HepG2 (cell line): Measurements from ENCODE around the gene TPPP2.

ENCODE experiments used
- EP300 ChIP-seq, 3 experiments: sonication (generic) in 1 of 3; formaldehyde crosslinking in 1 of 3; IDR thresholded peaks; 2 replicates each; pipeline versions ENCODE4 v1.5.1 to v1.6.1; 2011 to 2020; ENCODE audit warnings: low read depth in 2 of 3, low read length in 2 of 3, borderline replicate concordance in 1 of 3, improper control_type of control experiment in 1 of 3, mild to moderate bottlenecking in 1 of 3, missing genetic modification reagents in 1 of 3, moderate library complexity in 1 of 3
- HNF4G ChIP-seq, 2 experiments: sonication (generic) in 1 of 2; formaldehyde crosslinking in 1 of 2; IDR thresholded peaks; 2 replicates each; pipeline versions ENCODE4 v1.4.0 to v1.6.1; 2011 to 2020; ENCODE audit warnings: borderline replicate concordance in 2 of 2, low read depth in 2 of 2, mild to moderate bottlenecking in 2 of 2, low read length in 1 of 2, missing genetic modification reagents in 1 of 2, moderate library complexity in 1 of 2
- KAT7 ChIP-seq: IDR thresholded peaks from 2 replicates; pipeline ENCODE4 v1.6.1; 2018; ENCODE audit warnings: borderline replicate concordance, missing compliant biosample characterization
- KDM1A ChIP-seq: IDR thresholded peaks from 2 replicates; pipeline ENCODE4 v1.6.1; 2016; ENCODE audit warnings: missing compliant biosample characterization
- KDM6A ChIP-seq: IDR thresholded peaks from 2 replicates; pipeline ENCODE4 v1.6.1; 2016; ENCODE audit warnings: low read depth
- SMARCC2 ChIP-seq: fragments of 450-650 bp; IDR thresholded peaks from 2 replicates; pipeline ENCODE4 v1.6.1; 2017; ENCODE audit warnings: antibody characterized with exemption, mild to moderate bottlenecking
- SMC3 ChIP-seq: IDR thresholded peaks from 2 replicates; pipeline ENCODE4 v1.6.1; 2011; ENCODE audit warnings: low read length, improper control_type of control experiment
- ZFP36L2 ChIP-seq: sonication (generic); formaldehyde crosslinking; IDR thresholded peaks from 2 replicates; pipeline ENCODE4 v1.4.0; 2020; ENCODE audit warnings: missing genetic modification reagents
- ZNF234 ChIP-seq: sonication (generic); formaldehyde crosslinking; conservative IDR thresholded peaks from 2 replicates; pipeline ENCODE4 v1.5.1; 2020; ENCODE audit warnings: mild to moderate bottlenecking, missing genetic modification reagents
- ZNF501 ChIP-seq: sonication (generic); formaldehyde crosslinking; IDR thresholded peaks from 2 replicates; pipeline ENCODE4 v1.5.1; 2020; ENCODE audit warnings: mild to moderate bottlenecking, moderate library complexity, missing genetic modification reagents
- TF ChIP-seq, protein P1 (sequence below): sonication (generic); formaldehyde crosslinking; IDR thresholded peaks from 2 replicates; pipeline ENCODE4 v1.5.0; 2020; ENCODE audit warnings: mild to moderate bottlenecking, missing genetic modification reagents, moderate library complexity
- TF ChIP-seq, protein P2 (sequence below): sonication (generic); formaldehyde crosslinking; IDR thresholded peaks from 2 replicates; pipeline ENCODE4 v1.4.0; 2020; ENCODE audit warnings: mild to moderate bottlenecking, missing genetic modification reagents
- TF ChIP-seq, protein P3 (sequence below): sonication (generic); formaldehyde crosslinking; IDR thresholded peaks from 2 replicates; pipeline ENCODE4 v1.4.0; 2020; ENCODE audit warnings: missing genetic modification reagents
- TF ChIP-seq, protein P4 (sequence below): IDR thresholded peaks from 2 replicates; pipeline ENCODE4 v1.6.1; 2016; ENCODE audit warnings: missing compliant biosample characterization, missing genetic modification reagents, borderline replicate concordance

DNA sequence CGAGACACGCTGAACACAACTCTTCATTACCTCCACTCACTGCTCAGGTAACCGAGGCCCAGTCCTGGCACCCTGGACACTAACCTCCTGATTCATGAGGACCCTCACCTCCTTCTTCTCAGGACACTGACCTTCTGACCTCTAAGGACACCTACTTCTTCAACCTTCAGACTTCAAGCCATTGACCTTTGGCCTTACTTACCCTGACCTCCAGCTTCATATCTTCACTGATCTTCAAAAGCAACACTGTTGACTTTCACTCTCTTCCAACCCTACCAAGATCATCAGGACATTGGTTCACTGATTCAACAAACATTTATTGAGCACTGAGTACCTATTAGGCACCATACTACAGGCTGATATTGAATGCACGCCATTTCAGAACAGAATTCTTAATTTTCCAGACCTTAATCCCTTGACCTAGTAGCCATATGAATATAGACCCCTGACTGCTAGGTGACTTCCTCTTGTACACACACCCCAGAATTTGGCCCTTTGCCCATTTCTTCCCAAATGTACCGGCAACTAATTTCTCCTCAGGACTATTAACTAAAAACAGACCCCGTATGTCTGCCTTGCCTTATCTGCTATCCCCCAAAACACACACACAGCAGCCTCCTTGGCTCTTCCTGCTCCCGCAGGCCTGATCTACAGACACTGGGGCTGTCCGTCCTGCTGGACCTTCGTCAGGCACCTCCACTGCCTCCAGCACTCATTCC lies 45.9 kb downstream of the TPPP2 start:
- TF ChIP-seq KDM1A (no peak), HNF4G (IDR thresholded peaks at IDR 0.05; ENCODE audit: borderline replicate concordance, low read depth, low read length) (no peak), HNF4G (CRISPR knock-in tag; IDR thresholded peaks at IDR 0.05; ENCODE audit: borderline replicate concordance, low read depth) (no peak), ZFP36L2 (CRISPR knock-in tag) (no peak), ZNF234 (no peak), SMARCC2 (no peak), KAT7 (CRISPR knock-in tag) (no peak), ZNF501 (CRISPR knock-in tag) (no peak), EP300 (IDR thresholded peaks at IDR 0.05; ENCODE audit: low read depth in 2 of 2, low read length in 2 of 2) (no peak), EP300 (CRISPR knock-in tag; IDR thresholded peaks at IDR 0.05; ENCODE audit: borderline replicate concordance) (no peak), KDM6A (no peak), SMC3 (no peak)
- TF ChIP-seq, protein P1, sequence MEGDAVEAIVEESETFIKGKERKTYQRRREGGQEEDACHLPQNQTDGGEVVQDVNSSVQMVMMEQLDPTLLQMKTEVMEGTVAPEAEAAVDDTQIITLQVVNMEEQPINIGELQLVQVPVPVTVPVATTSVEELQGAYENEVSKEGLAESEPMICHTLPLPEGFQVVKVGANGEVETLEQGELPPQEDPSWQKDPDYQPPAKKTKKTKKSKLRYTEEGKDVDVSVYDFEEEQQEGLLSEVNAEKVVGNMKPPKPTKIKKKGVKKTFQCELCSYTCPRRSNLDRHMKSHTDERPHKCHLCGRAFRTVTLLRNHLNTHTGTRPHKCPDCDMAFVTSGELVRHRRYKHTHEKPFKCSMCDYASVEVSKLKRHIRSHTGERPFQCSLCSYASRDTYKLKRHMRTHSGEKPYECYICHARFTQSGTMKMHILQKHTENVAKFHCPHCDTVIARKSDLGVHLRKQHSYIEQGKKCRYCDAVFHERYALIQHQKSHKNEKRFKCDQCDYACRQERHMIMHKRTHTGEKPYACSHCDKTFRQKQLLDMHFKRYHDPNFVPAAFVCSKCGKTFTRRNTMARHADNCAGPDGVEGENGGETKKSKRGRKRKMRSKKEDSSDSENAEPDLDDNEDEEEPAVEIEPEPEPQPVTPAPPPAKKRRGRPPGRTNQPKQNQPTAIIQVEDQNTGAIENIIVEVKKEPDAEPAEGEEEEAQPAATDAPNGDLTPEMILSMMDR (CRISPR knock-in tag) = no peak
- TF ChIP-seq, protein P2, sequence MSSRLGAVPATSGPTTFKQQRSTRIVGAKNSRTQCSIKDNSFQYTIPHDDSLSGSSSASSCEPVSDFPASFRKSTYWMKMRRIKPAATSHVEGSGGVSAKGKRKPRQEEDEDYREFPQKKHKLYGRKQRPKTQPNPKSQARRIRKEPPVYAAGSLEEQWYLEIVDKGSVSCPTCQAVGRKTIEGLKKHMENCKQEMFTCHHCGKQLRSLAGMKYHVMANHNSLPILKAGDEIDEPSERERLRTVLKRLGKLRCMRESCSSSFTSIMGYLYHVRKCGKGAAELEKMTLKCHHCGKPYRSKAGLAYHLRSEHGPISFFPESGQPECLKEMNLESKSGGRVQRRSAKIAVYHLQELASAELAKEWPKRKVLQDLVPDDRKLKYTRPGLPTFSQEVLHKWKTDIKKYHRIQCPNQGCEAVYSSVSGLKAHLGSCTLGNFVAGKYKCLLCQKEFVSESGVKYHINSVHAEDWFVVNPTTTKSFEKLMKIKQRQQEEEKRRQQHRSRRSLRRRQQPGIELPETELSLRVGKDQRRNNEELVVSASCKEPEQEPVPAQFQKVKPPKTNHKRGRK (CRISPR knock-in tag) = no peak
- TF ChIP-seq, protein P3, sequence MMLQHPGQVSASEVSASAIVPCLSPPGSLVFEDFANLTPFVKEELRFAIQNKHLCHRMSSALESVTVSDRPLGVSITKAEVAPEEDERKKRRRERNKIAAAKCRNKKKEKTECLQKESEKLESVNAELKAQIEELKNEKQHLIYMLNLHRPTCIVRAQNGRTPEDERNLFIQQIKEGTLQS (CRISPR knock-in tag) = no peak
- TF ChIP-seq, protein P4, sequence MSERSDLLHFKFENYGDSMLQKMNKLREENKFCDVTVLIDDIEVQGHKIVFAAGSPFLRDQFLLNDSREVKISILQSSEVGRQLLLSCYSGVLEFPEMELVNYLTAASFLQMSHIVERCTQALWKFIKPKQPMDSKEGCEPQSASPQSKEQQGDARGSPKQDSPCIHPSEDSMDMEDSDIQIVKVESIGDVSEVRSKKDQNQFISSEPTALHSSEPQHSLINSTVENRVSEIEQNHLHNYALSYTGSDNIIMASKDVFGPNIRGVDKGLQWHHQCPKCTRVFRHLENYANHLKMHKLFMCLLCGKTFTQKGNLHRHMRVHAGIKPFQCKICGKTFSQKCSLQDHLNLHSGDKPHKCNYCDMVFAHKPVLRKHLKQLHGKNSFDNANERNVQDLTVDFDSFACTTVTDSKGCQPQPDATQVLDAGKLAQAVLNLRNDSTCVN = no peak
